Posterior cingulate gyrus (tissue), 11 donors: ENCODE data around the gene COMMD6.

Experiments used
- DNase-seq, 10 donors: peaks; one replicate each; pipeline versions ENCODE4 v3.0.0 to v3.0.0-alpha.2; 2020 to 2021; ENCODE audit warnings: mixed read lengths in 3 of 10
- intact Hi-C: fragments of 100-400 bp; cut with DNase I; formaldehyde crosslinking; loops from one replicate; pipeline ENCODE4 v1.15.1; 2023

The COMMD6 gene

GRCh38 chr13:75486146-75487062 lies 51.2 kb downstream of the COMMD6 start:
- intact Hi-C loops, result no loop called here
- DNase-seq, result no peak

- intact Hi-C loops, result no loop called here
- no peak for DNase-seq
These were observed 52.2 kb downstream of the COMMD6 start for GRCh38 chr13:75485286-75486062.

GRCh38 chr13:75482820-75483079 lies 54.9 kb downstream of the COMMD6 start:
- intact Hi-C loops, result loop anchor here (5.0 kb wide), 2 partner anchors 65 to 110 kb away; partner anchors contain the start of gene UCHL3

GRCh38 chr13:75482070-75482819 lies 55.4 kb downstream of the COMMD6 start, which contains the start of gene TBC1D4:
TSS of gene TBC1D4 (minus strand) at chr13:75482169. CDS start at chr13:75481767, 402 bp downstream.
- intact Hi-C loops, result loop anchor here (5.0 kb wide), 2 partner anchors 65 to 110 kb away; partner anchors contain the start of gene UCHL3
- DNase-seq, result peak; percentile 64 to 95 (median 75)

More at GRCh38 chr13:75482820-75483079, 54.9 kb downstream of the COMMD6 start:
- no peak for DNase-seq

DNA sequence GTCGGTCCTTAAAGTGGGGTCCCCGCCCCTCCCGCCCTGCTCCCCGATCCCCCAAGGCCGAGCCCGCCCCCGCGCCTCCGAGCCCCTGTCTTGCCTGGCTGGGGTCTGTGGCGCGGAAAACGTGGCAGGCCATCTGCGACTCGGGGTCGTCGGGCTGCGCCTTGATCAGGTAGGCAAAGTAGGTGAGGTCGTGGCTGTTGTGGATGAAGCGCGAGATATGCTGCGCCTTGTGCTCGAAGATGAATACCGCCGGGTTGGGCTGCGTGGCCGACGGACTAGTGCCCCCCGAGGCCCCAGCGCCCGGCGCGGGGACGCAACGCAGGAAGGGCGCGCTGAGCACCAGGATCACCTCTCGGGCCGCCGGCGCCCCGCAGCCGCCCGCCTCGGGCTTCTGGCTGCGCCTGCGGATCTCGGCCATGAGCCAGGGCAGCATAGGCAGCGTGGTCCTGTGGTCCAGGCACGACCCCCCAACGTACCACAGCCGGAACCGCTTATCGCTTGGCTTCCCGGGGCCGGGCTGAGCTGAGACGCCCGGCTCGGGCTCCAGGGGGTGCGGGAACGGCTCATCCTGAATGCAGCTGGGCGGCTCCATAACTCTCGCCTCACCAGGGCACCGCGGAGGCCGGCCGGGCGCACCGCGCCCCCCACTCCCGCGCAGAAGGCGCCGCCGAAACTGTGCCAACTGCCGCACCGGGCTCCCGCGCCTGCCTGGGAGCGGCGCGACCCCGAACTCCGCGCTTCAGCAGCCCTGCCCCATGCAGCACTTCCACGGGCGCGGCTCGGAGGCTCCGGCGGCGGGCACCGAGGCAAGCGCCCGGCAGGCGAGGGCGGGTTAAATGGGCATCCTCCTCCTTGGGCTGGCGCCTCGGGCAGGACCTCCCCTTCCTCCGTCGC lies 56.2 kb downstream of the COMMD6 start:
- intact Hi-C loops, result loop anchor here (5.0 kb wide), 2 partner anchors 66 to 109 kb away; partner anchors contain the start of gene UCHL3
- peak in 8 of 10 donors; percentile 17 to 89 (median 30) for DNase-seq

DNA sequence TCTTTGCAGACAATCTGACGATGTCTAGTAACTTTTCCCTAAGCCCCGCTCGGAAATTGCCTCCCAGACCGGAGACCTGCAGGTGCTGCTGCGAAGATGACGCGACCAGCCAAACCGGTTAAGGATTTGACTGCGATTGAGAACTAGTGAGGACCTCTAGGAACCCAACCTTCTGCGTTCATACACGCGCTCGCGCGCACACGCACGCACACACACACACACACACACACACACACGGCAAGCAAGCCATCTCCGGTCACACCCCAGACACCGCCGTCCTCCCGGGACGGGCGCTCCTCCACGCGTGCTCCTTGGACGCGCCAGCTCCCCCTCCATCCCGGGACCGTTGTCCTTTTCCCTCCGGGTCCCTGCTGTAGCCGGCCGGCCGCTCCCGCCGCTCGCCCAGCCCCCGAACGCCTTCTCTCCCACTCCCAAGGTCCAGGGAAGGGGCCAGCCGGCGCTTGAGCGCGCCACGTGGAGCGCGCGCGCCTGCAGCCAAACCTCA lies 56.9 kb downstream of the COMMD6 start:
- peak in 9 of 10 donors; percentile 7 to 87 (median 19) for DNase-seq
- intact Hi-C loops, result loop anchor here (5.0 kb wide), 2 partner anchors 67 to 108 kb away; partner anchors contain the start of gene UCHL3

DNA sequence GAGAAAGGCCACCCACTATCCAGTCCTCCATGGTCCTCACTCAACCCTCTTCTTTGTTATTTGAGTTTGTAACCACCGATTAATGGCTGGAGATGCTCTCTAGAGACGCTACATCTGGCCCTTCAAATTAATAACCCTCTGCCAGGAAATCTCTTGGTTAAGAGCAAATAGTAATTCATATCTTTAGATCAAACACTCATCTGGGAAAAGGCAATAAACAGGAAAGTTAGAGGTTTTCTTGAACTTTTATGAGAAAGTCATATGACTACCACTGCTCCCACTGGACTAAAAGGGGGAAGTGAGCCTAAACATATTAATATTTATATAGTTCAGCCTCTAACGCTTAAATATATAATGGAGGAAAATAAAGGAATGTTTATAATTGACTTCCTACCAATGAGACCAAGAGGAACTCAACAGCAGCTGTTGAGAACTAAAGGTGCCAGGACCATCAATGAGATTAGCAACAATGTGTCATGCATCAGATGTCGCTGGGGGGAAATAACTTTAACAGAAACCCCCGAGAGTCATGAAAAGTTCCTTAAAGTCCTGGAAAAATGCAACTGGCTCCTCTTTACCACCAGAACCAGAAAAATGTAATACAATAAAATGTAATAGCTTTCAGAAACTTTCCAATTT lies 58.4 kb downstream of the COMMD6 start:
- DNase-seq, result no peak
- intact Hi-C loops, result no loop called here

DNA sequence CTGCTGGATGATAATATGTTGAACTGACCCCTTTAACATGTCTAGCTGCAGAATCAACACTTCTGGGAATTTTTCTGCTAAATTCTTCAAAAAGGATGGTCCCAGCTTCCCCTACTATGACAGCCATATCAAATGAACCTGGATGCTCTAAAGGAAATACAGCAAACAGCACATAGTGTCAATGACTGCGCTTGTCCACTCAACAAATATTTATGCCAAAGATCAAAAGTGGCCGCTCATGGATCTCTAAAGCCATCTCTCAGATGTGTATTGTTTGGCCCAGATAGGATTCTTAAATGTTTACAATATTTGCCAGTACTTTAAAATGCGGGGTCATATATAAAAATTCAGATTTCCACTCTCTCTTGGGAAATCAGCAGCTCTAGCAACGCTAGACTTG lies 59.0 kb downstream of the COMMD6 start:
- intact Hi-C loops, result no loop called here
- DNase-seq, result no peak
